ENCODE measurements around the gene RAB36. TPM values are rescaled to one million over a fixed set of nuclear protein-coding genes. Genes with fewer than 3 reads are reported as not detected.

The RAB36 gene
- total RNA-seq, 1 donor from 2014 or later = 0.08 TPM

- intact Hi-C loops (cut with micrococcal nuclease) = no loop called here
- H3K4me1 Mint-ChIP-seq (ENCODE audit: low read depth) = peaks cover 54% of the 10 kb centered on the region
These were observed 67.8 kb downstream of the RAB36 start for GRCh38 chr22:23213022-23213555.

GRCh38 chr22:23213581-23214334 lies 68.5 kb downstream of the RAB36 start:
- Mint-ChIP-seq H3K4me1 (ENCODE audit: low read depth) (peaks cover 59% of the 10 kb centered on the region), H3K4me3 (peak overlapping the region; percentile 2), H3K27me3 (ENCODE audit: insufficient read depth) (no peaks in the 10 kb centered on the region), H3K36me3 (ENCODE audit: low read depth) (peaks cover 24% of the 10 kb centered on the region), H3K27ac (peak overlapping the region; percentile 48), H3K9me3 (no peaks in the 10 kb centered on the region)
- intact Hi-C loops (cut with micrococcal nuclease) = no loop called here
- DNase-seq (ENCODE audit: low spot score) = no peak

More at GRCh38 chr22:23213022-23213555, 67.8 kb downstream of the RAB36 start:
- H3K9me3 Mint-ChIP-seq = no peaks in the 10 kb centered on the region
- no peak overlapping the region for H3K4me3 Mint-ChIP-seq
- H3K36me3 Mint-ChIP-seq (ENCODE audit: low read depth) = peaks cover 25% of the 10 kb centered on the region
- no peaks in the 10 kb centered on the region for H3K27me3 Mint-ChIP-seq (ENCODE audit: insufficient read depth)
- peak overlapping the region; percentile 48 for H3K27ac Mint-ChIP-seq
- DNase-seq (ENCODE audit: low spot score) = no peak

Other genes with a start within 250 kb of the RAB36 start
- gene GNAZ, start 75.0 kb upstream of the RAB36 start, total RNA-seq = 0.75 and 0.93 TPM in 2 replicates
- not detected in 2 replicates for gene RSPH14, start 3.5 kb upstream of the RAB36 start, total RNA-seq
- 56.8 and 62.0 TPM in 2 replicates for gene BCR, start 35.0 kb downstream of the RAB36 start, total RNA-seq

Measured in activated T-helper 1 cell treated with anti-CD3 and anti-CD28 coated beads, Interleukin-12 subunit alpha, Interleukin-12 subunit beta, Interleukin-2, Interleukin-4 antibody, amounts not matched to agents 30 ng/mL and 10 ng/mL and 1 ng/mL, durations not matched to agents 14 hours and 24 hours and 36 hours (primary cell).